ENCODE results near the gene ATP8B3.

DNA sequence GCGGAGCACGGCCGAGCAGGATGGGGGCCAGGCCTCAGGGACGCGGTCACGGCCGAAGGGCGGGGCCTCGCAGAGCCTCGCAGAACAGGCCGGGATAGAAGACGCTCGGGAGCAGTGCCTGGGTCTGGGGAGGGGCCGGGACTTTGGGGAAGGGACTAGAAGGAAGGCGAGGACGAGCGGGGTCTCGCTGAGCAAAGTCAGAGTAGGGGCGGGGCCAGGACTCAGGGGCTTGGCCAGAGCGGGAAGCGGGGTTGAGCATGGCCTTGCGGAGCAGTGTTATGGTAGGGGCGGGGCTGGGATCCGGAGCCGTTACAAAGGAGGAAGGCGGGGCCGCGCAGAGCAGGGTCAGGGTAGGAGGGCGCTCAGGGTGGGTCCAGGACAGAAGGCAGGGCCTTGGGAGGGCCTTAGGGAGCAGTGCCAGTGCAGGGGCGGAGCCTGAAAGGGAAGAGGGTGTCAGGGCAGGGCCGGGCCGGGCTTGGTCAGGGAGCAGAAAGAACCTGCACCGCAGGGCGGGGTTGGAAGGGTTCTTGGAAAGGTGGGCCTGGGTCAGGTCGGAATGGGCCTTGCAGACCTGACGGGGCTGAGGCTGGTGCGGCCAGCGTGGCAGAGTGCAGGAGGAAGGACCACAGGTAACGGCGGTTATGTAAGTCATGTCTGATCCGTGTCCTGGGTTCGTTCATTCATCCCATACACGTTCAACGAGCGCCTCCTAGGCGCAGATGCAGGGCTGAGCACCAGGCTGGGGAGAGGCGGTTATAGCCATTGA lies 533 bp upstream of the ATP8B3 start:
- TF ChIP-seq CTCF (IDR thresholded peaks at IDR 0.05; ENCODE audit: insufficient read depth, low read length, poor library complexity, severe bottlenecking) (peak; percentile 86), EZH2phosphoT487 (conservative IDR thresholded peaks at IDR 0.05; ENCODE audit: low read length) (no peak)

Data from SU-DHL-6 (cell line).